Lower lobe of right lung (tissue), 2 donors: Measurements from ENCODE around the gene CDYL2. TPM values are rescaled to one million over a fixed set of nuclear protein-coding genes. Genes with fewer than 3 reads are reported as not detected.

Experiments used
- ATAC-seq, 2 donors: fragments of 200-7000 bp; cut with Tn5 transposase; one replicate each; pipeline ENCODE4 v1.9.1; 2020 to 2022; ENCODE audit warnings: mild to moderate bottlenecking in 2 of 2, moderate library complexity in 2 of 2
- DNase-seq: peaks from one replicate; pipeline ENCODE4 v3.0.0-alpha.2; 2020
- H3K27ac ChIP-seq: fragments of 200-600 bp; one replicate; pipeline ENCODE4 v1.8.0; 2022
- H3K27me3 ChIP-seq: fragments of 200-600 bp; one replicate; pipeline ENCODE4 v1.8.0; 2022; ENCODE audit warnings: low read depth
- H3K36me3 ChIP-seq: fragments of 200-600 bp; one replicate; pipeline ENCODE4 v1.8.0; 2022; ENCODE audit warnings: mild to moderate bottlenecking
- H3K4me1 ChIP-seq: fragments of 200-600 bp; one replicate; pipeline ENCODE4 v1.8.0; 2022
- H3K4me3 ChIP-seq: fragments of 200-600 bp; one replicate; pipeline ENCODE4 v1.8.0; 2022; ENCODE audit warnings: mild to moderate bottlenecking
- H3K9me3 ChIP-seq: fragments of 200-600 bp; one replicate; pipeline ENCODE4 v1.8.0; 2022
- CTCF ChIP-seq: fragments of 200-600 bp; IDR thresholded peaks from one replicate; pipeline ENCODE4 v1.8.0; 2022; ENCODE audit warnings: antibody characterized with exemption, mild to moderate bottlenecking
- intact Hi-C: fragments of 100-400 bp; cut with DNase I; formaldehyde crosslinking; loops from one replicate; pipeline ENCODE4 v1.11.0; 2022
- total RNA-seq: library from RNA; stranded (reverse); fragmentation: NEBNext Ultra II Directional; extraction: Animal tissue kit (Norgen Biotek cat#: 25700); gene quantifications from one replicate; pipeline ENCODE4 v1.2.1, GENCODE V29; 2021
- donor health status: DM: no; HTN: yes; CAD: no; lungs with severe emphysema.

Gene CDYL2
- total RNA-seq, 1 donor from 2014 or later: 14.7 TPM

DNA sequence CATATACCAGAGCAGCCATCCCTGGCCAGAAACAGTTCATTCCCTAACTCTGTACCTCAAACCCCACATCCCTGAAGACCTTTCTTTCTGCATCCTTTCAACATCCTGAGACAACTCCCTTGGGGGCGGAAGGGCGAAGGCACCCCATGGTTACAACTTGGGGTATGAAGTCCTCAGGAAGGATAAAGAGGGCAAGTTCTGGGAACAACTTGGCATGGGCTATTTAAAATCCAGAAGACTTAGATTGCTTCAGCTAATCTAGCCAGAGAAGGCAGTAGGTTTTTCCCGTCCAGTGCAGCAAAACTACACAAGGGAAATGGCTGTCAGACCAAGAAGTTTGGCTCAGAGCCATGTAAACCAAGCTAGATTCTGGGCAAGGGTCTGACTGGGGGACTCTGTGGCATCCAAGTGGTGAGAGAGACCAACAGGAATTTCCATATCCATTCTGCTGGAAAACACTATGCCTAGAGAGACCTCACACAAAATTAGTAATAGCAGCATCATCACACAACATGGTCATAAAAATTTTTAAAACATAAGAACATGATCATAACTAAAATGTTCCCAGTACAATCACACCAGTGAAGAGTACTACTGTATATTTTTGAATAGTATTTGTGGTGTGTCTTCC is 113.2 kb downstream of the CDYL2 start:
- H3K4me3 ChIP-seq: no peak overlapping the region
- H3K27ac ChIP-seq: no peak overlapping the region
- intact Hi-C loops: no loop called here
- H3K27me3 ChIP-seq: no peaks in the 10 kb centered on the region
- no peaks in the 10 kb centered on the region for H3K4me1 ChIP-seq
- no peaks in the 10 kb centered on the region for H3K36me3 ChIP-seq
- TF ChIP-seq CTCF: no peak
- H3K9me3 ChIP-seq: no peaks in the 10 kb centered on the region
- DNase-seq: no peak
- no peak for ATAC-seq

DNA sequence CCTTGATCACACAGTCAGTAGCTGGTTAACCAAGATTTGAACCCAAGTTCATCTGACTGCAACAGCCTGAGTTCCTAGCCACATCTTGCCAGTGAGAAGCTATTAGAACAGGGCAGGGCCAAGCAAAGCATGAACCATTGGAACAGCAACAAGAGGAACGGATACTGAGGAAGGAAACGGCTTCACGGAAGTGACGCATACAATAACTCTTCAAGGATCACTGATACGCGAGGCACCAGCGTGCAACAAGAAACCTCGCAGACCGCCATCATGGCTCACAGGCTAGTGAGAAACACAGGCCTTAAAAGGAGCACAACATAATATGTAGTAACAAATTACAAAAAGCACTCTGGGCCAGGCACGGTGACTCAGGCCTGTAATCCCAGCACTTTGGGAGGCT is 114.9 kb downstream of the CDYL2 start:
- no peaks in the 10 kb centered on the region for H3K36me3 ChIP-seq
- ATAC-seq: no peak
- intact Hi-C loops: no loop called here
- no peak for TF ChIP-seq CTCF
- no peaks in the 10 kb centered on the region for H3K27me3 ChIP-seq
- no peaks in the 10 kb centered on the region for H3K9me3 ChIP-seq
- no peak overlapping the region for H3K27ac ChIP-seq
- no peak for DNase-seq
- H3K4me1 ChIP-seq: no peaks in the 10 kb centered on the region
- no peak overlapping the region for H3K4me3 ChIP-seq

- intact Hi-C loops: no loop called here
- Histone ChIP-seq H3K4me1 (no peaks in the 10 kb centered on the region), H3K27ac (no peak overlapping the region), H3K4me3 (no peak overlapping the region), H3K36me3 (no peaks in the 10 kb centered on the region), H3K27me3 (no peaks in the 10 kb centered on the region), H3K9me3 (no peaks in the 10 kb centered on the region)
- no peak for TF ChIP-seq CTCF
- DNase-seq (no peak), ATAC-seq (no peak)
Measured at GRCh38 chr16:80687606-80688005, 116.8 kb downstream of the CDYL2 start.

DNA sequence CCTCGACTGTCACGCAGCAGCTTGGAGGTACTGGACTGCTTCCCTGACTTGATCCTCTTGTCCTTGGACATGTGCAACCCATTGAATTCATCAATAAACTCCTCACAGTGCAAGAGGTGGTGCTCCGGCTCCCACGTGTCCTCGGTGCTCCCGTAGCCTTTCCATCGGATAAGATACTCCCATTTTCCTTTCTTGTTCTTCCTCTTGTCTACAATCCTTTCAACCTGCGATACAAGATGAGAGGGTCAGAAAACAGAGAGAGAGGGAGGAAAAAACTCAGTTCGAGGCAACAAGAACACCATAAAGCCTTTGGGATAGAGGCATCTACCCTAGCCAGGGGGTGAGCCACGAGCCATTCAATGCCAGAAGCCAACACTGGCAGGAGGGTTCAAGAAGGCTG is 119.5 kb downstream of the CDYL2 start:
- intact Hi-C loops: no loop called here
- Histone ChIP-seq H3K9me3 (no peaks in the 10 kb centered on the region), H3K4me1 (no peaks in the 10 kb centered on the region), H3K27ac (no peak overlapping the region), H3K36me3 (no peaks in the 10 kb centered on the region), H3K4me3 (no peak overlapping the region), H3K27me3 (no peaks in the 10 kb centered on the region)
- no peak for TF ChIP-seq CTCF
- DNase-seq (no peak), ATAC-seq (no peak)

DNA sequence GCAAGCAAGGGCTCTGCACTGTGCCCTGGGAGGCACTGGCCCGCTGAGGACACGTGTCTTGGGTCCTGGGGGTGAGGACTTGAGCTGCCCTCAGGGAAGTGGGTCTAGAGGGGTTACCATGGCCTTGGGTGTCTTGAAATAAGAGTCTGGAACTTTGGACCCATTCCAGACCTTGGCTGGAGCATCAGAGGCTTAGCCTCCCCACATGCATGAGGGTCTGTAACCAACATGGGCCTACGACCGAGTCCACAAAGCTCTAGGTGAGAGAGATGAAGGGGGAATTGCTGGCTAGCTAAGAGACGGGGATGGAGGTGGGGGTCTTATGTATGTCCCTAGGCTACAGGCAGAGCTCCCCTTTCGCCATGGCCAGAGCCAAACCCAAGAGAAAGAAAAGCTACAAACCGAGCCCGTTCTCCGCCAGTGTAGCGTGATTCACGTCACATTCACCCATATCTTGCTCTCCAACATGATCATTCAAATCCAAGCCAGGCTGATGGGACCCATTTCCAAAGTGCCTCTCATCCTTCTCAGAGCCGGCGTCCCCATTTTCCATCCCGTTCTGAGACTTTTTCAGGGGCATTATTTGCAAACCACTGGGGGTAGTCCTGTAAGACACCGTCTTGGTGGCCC is 120.1 kb downstream of the CDYL2 start:
- no peaks in the 10 kb centered on the region for H3K4me1 ChIP-seq
- no peaks in the 10 kb centered on the region for H3K27me3 ChIP-seq
- ATAC-seq (no peak), DNase-seq (no peak)
- no peak overlapping the region for H3K4me3 ChIP-seq
- no peak for TF ChIP-seq CTCF
- intact Hi-C loops: no loop called here
- no peaks in the 10 kb centered on the region for H3K36me3 ChIP-seq
- no peak overlapping the region for H3K27ac ChIP-seq
- H3K9me3 ChIP-seq: no peaks in the 10 kb centered on the region
